Chondrocyte (in vitro differentiated cells): ENCODE data around the gene ARHGAP22. TPM values are rescaled to one million over a fixed set of nuclear protein-coding genes. Genes with fewer than 3 reads are reported as not detected.

ENCODE experiments used
- DNase-seq: peaks from one replicate; pipeline ENCODE4 v3.0.0; 2021; ENCODE audit warnings: mixed read lengths, low spot score
- H3K27ac Mint-ChIP-seq: one replicate; pipeline ENCODE4 v1.8.0; 2021; ENCODE audit warnings: mild to moderate bottlenecking, moderate library complexity, mixed read lengths; ENCODE audit not compliant: unreplicated experiment
- H3K27me3 Mint-ChIP-seq: 2 replicates; pipeline ENCODE4 v1.8.0; 2021; ENCODE audit warnings: low read depth, mixed read lengths
- H3K36me3 Mint-ChIP-seq: 2 replicates; pipeline ENCODE4 v1.8.0; 2021; ENCODE audit warnings: low read depth, mixed read lengths
- H3K4me1 Mint-ChIP-seq: 2 replicates; pipeline ENCODE4 v1.8.0; 2021; ENCODE audit warnings: low read depth, mild to moderate bottlenecking, mixed read lengths
- H3K4me3 Mint-ChIP-seq: one replicate; pipeline ENCODE4 v1.8.0; 2021; ENCODE audit warnings: mild to moderate bottlenecking, moderate library complexity, mixed read lengths; ENCODE audit not compliant: unreplicated experiment
- H3K9me3 Mint-ChIP-seq: 2 replicates; pipeline ENCODE4 v1.8.0; 2021; ENCODE audit warnings: low read depth, mixed read lengths
- CTCF ChIP-seq: fragments of 200-600 bp; sonication (generic); IDR thresholded peaks from 2 replicates; pipeline ENCODE4 v1.5.0; 2021; ENCODE audit warnings: antibody characterized with exemption, mild to moderate bottlenecking, moderate library complexity
- total RNA-seq: library from RNA; stranded (reverse); gene quantifications from 3 replicates; pipeline ENCODE4 v1.2.1, GENCODE V29; 2021

The ARHGAP22 gene
- total RNA-seq, 1 donor from 2014 or later = 8.8 TPM

- Mint-ChIP-seq H3K9me3 (no peaks in the 10 kb centered on the region), H3K4me1 (peaks cover 9% of the 10 kb centered on the region), H3K36me3 (no peaks in the 10 kb centered on the region), H3K27ac (no peak overlapping the region), H3K27me3 (no peaks in the 10 kb centered on the region), H3K4me3 (no peak overlapping the region)
- DNase-seq = no peak
- no peak for TF ChIP-seq CTCF
Observed at GRCh38 chr10:48550977-48551376, 53.9 kb downstream of the ARHGAP22 start.

GRCh38 chr10:48550071-48550691 is 54.7 kb downstream of the ARHGAP22 start:
- no peak overlapping the region for H3K4me3 Mint-ChIP-seq
- peaks cover 9% of the 10 kb centered on the region for H3K4me1 Mint-ChIP-seq
- no peak for DNase-seq
- TF ChIP-seq CTCF = no peak
- H3K9me3 Mint-ChIP-seq = no peaks in the 10 kb centered on the region
- no peak overlapping the region for H3K27ac Mint-ChIP-seq
- H3K27me3 Mint-ChIP-seq = no peaks in the 10 kb centered on the region
- no peaks in the 10 kb centered on the region for H3K36me3 Mint-ChIP-seq

- no peaks in the 10 kb centered on the region for H3K27me3 Mint-ChIP-seq
- no peak overlapping the region for H3K4me3 Mint-ChIP-seq
- peaks cover under 1% of the 10 kb centered on the region for H3K4me1 Mint-ChIP-seq
- DNase-seq = no peak
- no peak overlapping the region for H3K27ac Mint-ChIP-seq
- TF ChIP-seq CTCF = no peak
- H3K36me3 Mint-ChIP-seq = no peaks in the 10 kb centered on the region
- H3K9me3 Mint-ChIP-seq = no peaks in the 10 kb centered on the region
Observed at GRCh38 chr10:48549236-48549635, 55.6 kb downstream of the ARHGAP22 start.

GRCh38 chr10:48548531-48549135 is 56.2 kb downstream of the ARHGAP22 start:
- Mint-ChIP-seq H3K9me3 (no peaks in the 10 kb centered on the region), H3K4me3 (no peak overlapping the region), H3K36me3 (no peaks in the 10 kb centered on the region), H3K27ac (no peak overlapping the region), H3K27me3 (no peaks in the 10 kb centered on the region), H3K4me1 (no peaks in the 10 kb centered on the region)
- DNase-seq = no peak
- TF ChIP-seq CTCF = no peak

GRCh38 chr10:48547981-48548380 is 56.9 kb downstream of the ARHGAP22 start:
- H3K4me3 Mint-ChIP-seq = no peak overlapping the region
- H3K27ac Mint-ChIP-seq = no peak overlapping the region
- no peak for DNase-seq
- H3K27me3 Mint-ChIP-seq = no peaks in the 10 kb centered on the region
- no peaks in the 10 kb centered on the region for H3K4me1 Mint-ChIP-seq
- no peaks in the 10 kb centered on the region for H3K9me3 Mint-ChIP-seq
- no peak for TF ChIP-seq CTCF
- no peaks in the 10 kb centered on the region for H3K36me3 Mint-ChIP-seq
